A673 (cell line): Measurements from ENCODE around the gene ZNF223.

Source experiments
- EZH2 ChIP-seq: fragments of 200-600 bp; sonication (generic); IDR thresholded peaks from 2 replicates; pipeline ENCODE4 v1.6.1; 2017; ENCODE audit warnings: borderline replicate concordance, low read depth, mild to moderate bottlenecking, mixed read lengths, antibody characterized with exemption, low read length; ENCODE audit not compliant: poor library complexity, severe bottlenecking
- TF ChIP-seq, protein P1 (sequence below): fragments of 300-800, 200-600 bp; sonication (generic); conservative IDR thresholded peaks from 2 replicates; pipeline ENCODE4 v1.5.1; 2017; ENCODE audit warnings: low read depth, mild to moderate bottlenecking, antibody characterized with exemption, low read length, moderate library complexity, mixed read lengths

DNA sequence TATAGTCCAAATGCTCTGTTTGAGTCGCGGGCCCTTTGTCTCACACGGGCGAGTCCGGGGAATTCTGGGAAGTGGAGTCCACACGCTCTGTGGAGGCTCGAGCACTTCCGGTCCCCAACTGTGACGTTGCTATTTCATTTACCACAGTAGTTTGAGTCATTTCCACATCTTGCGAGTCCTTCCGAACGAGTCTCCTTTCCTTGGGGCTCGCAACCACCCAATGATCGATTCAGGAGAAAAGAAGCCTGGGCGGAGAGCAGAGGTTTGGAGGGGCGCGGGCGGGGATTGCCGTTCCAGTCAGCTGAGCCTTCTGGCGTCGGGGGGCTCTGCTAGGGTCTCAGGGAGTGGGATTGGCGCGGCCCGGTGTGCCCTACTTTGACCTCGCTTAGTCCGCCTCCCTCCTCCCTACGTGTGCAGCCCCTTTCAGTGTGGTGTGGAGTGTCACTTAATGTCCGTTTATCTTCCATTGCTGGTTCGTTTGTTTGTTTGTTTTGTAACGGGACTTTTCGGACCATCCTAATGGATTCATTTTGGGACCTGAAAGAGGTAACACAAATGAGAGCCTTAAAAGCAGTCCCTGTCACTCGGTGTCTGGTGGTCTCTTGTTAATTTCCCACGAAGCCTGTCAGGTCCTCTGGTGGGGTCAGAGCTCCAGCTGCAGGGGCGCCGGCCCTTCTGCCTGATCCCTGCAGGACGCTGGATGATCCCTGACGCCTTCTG lies 26.5 kb upstream of the ZNF223 start, which contains the start of gene ZNF222:
- TF ChIP-seq, protein P1, sequence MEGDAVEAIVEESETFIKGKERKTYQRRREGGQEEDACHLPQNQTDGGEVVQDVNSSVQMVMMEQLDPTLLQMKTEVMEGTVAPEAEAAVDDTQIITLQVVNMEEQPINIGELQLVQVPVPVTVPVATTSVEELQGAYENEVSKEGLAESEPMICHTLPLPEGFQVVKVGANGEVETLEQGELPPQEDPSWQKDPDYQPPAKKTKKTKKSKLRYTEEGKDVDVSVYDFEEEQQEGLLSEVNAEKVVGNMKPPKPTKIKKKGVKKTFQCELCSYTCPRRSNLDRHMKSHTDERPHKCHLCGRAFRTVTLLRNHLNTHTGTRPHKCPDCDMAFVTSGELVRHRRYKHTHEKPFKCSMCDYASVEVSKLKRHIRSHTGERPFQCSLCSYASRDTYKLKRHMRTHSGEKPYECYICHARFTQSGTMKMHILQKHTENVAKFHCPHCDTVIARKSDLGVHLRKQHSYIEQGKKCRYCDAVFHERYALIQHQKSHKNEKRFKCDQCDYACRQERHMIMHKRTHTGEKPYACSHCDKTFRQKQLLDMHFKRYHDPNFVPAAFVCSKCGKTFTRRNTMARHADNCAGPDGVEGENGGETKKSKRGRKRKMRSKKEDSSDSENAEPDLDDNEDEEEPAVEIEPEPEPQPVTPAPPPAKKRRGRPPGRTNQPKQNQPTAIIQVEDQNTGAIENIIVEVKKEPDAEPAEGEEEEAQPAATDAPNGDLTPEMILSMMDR, result no peak
- TF ChIP-seq EZH2, result no peak
